Smooth muscle cell (in vitro differentiated cells): ENCODE measurements around the gene WDR20. TPM values are rescaled to one million over a fixed set of nuclear protein-coding genes. Genes with fewer than 3 reads are reported as not detected.

Experiments used
- DNase-seq: peaks from one replicate; lab custom pipeline; 2025; ENCODE audit not compliant: unreplicated experiment; lab: John Stamatoyannopoulos, UW
- H2AFZ ChIP-seq: fragments of 200-600 bp; sonication (generic); 2 replicates; pipeline ENCODE4 v1.6.0; 2016; ENCODE audit warnings: antibody characterized with exemption, low read depth, mild to moderate bottlenecking
- H3F3A ChIP-seq: fragments of 200-600 bp; sonication (generic); 2 replicates; pipeline ENCODE4 v1.6.0; 2017; ENCODE audit warnings: antibody characterized with exemption, low read depth
- H3K27ac ChIP-seq: fragments of 200-600 bp; sonication (generic); 2 replicates; pipeline ENCODE4 v1.5.1; 2016; ENCODE audit warnings: low read depth, mild to moderate bottlenecking
- H3K27me3 ChIP-seq: fragments of 200-600 bp; sonication (generic); 2 replicates; pipeline ENCODE4 v1.6.1; 2016; ENCODE audit warnings: low read depth, mild to moderate bottlenecking
- H3K36me3 ChIP-seq: fragments of 200-600 bp; sonication (generic); 2 replicates; pipeline ENCODE4 v1.5.1; 2016; ENCODE audit warnings: low read depth
- H3K4me1 ChIP-seq: fragments of 200-600 bp; sonication (generic); 2 replicates; pipeline ENCODE4 v1.5.1; 2016; ENCODE audit warnings: low read depth
- H3K4me2 ChIP-seq: fragments of 200-600 bp; sonication (generic); 2 replicates; pipeline ENCODE4 v1.6.0; 2016; ENCODE audit warnings: mild to moderate bottlenecking
- H3K4me3 ChIP-seq: fragments of 200-600 bp; sonication (generic); 2 replicates; pipeline ENCODE4 v1.5.1; 2016; ENCODE audit warnings: mild to moderate bottlenecking
- H3K79me2 ChIP-seq: fragments of 200-600 bp; sonication (generic); 2 replicates; pipeline ENCODE4 v1.6.0; 2016; ENCODE audit warnings: low read depth, mild to moderate bottlenecking
- H3K9ac ChIP-seq: fragments of 200-600 bp; sonication (generic); 2 replicates; pipeline ENCODE4 v1.6.0; 2016; ENCODE audit warnings: low read depth
- H3K9me3 ChIP-seq: fragments of 200-600 bp; sonication (generic); replicated peaks from 2 replicates; pipeline ENCODE4 v1.5.1; 2016; ENCODE audit warnings: low read depth
- H4K20me1 ChIP-seq: fragments of 200-600 bp; sonication (generic); 2 replicates; pipeline ENCODE4 v1.6.0; 2016; ENCODE audit warnings: low read depth
- WGBS: methylation state at CpG from one replicate; pipeline ENCODE4 v1.1.7; 2016; ENCODE audit warnings: low lambda C conversion rate; 5-methylcytosine and 5-hydroxymethylcytosine counted together
- polyA plus RNA-seq: library from polyadenylated mRNA; unstranded; fragments of >200 nt; fragmentation: Nextera tagmentation; extraction: Ambion mirVana; gene quantifications from 2 replicates; pipeline ENCODE4 v1.2.1, GENCODE V29; 2016
- total RNA-seq: library from RNA; depleted of rRNA; stranded (reverse); fragments of >200 nt; gene quantifications from 2 replicates; pipeline ENCODE4 v1.2.3, GENCODE V29; 2014
- TF ChIP-seq, protein P1 (sequence below): fragments of 200-600 bp; sonication (generic); IDR thresholded peaks from 2 replicates; pipeline ENCODE4 v1.5.1; 2017; ENCODE audit warnings: borderline replicate concordance, mild to moderate bottlenecking, antibody characterized with exemption; ENCODE audit not compliant: insufficient read depth, poor library complexity, severe bottlenecking

Gene WDR20
- total and polyA plus RNA-seq, 2 experiments from 2014 or later, result 12.0 to 19.4 TPM

DNA sequence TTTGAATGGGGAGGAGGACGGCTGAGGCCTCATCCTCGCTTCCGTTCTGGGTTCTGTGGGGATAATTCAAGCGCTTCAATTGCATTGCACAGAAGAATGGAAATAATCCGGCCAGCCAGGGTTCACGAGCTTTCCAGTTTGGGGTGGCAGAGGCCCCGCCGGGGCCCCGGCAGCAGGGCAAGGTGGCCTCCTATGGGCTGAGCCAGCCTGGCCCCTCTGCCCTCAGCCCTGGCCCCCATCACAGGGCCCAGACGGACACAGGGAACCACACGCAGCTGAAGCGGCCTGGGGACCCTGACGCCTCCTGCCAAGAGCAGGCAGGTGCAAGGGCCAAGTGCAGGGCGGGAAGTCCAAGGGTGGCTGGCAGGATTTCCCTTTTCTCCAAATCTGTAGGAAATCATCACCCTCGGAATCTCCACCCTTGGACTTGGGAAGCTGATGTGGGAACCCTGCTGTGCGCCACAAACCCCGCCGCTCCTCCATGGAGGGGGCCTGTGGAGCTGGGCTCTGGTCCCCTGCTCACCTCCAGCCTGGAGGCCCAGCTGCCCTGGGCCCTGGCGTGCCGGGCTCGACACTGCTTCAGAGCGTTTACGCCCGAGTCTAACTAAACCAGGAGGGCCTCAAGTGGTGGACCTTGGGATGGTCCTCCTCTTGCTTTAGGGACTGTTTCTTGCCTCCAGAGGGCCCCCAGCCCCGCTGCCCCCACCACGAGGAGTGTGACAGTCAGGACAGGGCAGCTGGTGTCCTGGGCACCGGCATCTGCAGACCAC, 86.8 kb downstream of the WDR20 start:
- WGBS, result 90% methylated on average over 25 of the region's 27 CpGs
- no peaks in the 10 kb centered on the region for H3F3A ChIP-seq
- TF ChIP-seq, protein P1, sequence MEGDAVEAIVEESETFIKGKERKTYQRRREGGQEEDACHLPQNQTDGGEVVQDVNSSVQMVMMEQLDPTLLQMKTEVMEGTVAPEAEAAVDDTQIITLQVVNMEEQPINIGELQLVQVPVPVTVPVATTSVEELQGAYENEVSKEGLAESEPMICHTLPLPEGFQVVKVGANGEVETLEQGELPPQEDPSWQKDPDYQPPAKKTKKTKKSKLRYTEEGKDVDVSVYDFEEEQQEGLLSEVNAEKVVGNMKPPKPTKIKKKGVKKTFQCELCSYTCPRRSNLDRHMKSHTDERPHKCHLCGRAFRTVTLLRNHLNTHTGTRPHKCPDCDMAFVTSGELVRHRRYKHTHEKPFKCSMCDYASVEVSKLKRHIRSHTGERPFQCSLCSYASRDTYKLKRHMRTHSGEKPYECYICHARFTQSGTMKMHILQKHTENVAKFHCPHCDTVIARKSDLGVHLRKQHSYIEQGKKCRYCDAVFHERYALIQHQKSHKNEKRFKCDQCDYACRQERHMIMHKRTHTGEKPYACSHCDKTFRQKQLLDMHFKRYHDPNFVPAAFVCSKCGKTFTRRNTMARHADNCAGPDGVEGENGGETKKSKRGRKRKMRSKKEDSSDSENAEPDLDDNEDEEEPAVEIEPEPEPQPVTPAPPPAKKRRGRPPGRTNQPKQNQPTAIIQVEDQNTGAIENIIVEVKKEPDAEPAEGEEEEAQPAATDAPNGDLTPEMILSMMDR, result no peak
- no peak overlapping the region for H3K4me3 ChIP-seq
- no peak overlapping the region for H3K9ac ChIP-seq
- no peaks in the 10 kb centered on the region for H3K4me1 ChIP-seq
- H3K4me2 ChIP-seq, result no peak overlapping the region
- no peak overlapping the region for H3K27ac ChIP-seq
- no peaks in the 10 kb centered on the region for H3K79me2 ChIP-seq
- no peak for DNase-seq
- no peaks in the 10 kb centered on the region for H3K9me3 ChIP-seq
- no peaks in the 10 kb centered on the region for H3K36me3 ChIP-seq
- peaks cover 9% of the 10 kb centered on the region for H4K20me1 ChIP-seq
- H3K27me3 ChIP-seq, result no peaks in the 10 kb centered on the region
- H2AFZ ChIP-seq, result no peak overlapping the region

DNA sequence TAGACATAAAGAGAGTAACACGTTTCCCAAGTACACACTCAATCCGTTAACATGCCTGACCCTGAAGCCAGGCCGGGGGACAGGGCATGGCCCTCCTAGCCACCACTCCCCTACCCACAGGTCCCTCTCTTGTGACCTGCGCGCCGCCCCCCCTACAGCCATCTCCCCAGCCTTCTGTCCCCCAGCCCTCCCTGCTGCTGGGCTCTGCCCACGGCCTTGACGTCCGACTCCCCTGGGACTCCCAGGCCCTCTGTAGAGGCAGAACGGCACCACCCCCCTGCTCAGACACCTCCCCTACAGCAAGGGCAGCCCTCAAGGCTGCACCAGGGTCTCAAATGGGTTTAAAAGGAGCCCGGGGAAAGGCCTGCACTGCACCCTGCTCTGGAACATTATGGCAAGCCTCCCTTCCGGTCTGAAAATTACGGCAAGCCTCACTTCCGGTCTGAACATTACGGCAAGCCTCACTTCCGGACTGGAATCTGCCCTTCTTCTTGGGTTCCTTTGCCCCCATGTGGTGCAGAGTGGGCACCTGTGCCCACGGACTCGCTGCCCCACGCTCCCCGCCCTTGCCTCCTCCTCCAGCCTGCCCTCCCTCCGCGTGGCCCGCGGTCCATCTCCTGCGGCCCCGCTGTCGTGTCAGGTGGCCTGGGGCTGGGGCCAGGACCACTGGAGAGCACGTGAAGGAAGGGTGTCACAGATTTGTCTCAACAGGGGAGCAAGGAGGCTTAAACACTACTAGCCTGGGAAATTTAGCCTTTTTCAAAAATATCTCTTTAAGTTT, 87.7 kb downstream of the WDR20 start:
- no peaks in the 10 kb centered on the region for H3F3A ChIP-seq
- no peak overlapping the region for H3K9ac ChIP-seq
- H3K4me1 ChIP-seq, result no peaks in the 10 kb centered on the region
- H2AFZ ChIP-seq, result no peak overlapping the region
- H3K27me3 ChIP-seq, result no peaks in the 10 kb centered on the region
- peaks cover 2% of the 10 kb centered on the region for H4K20me1 ChIP-seq
- no peaks in the 10 kb centered on the region for H3K9me3 ChIP-seq
- WGBS, result 94% methylated on average over 21 of the region's 28 CpGs
- H3K27ac ChIP-seq, result no peak overlapping the region
- no peak overlapping the region for H3K4me2 ChIP-seq
- no peak overlapping the region for H3K4me3 ChIP-seq
- TF ChIP-seq, protein P1, result no peak
- no peak for DNase-seq
- no peaks in the 10 kb centered on the region for H3K36me3 ChIP-seq
- no peaks in the 10 kb centered on the region for H3K79me2 ChIP-seq

DNA sequence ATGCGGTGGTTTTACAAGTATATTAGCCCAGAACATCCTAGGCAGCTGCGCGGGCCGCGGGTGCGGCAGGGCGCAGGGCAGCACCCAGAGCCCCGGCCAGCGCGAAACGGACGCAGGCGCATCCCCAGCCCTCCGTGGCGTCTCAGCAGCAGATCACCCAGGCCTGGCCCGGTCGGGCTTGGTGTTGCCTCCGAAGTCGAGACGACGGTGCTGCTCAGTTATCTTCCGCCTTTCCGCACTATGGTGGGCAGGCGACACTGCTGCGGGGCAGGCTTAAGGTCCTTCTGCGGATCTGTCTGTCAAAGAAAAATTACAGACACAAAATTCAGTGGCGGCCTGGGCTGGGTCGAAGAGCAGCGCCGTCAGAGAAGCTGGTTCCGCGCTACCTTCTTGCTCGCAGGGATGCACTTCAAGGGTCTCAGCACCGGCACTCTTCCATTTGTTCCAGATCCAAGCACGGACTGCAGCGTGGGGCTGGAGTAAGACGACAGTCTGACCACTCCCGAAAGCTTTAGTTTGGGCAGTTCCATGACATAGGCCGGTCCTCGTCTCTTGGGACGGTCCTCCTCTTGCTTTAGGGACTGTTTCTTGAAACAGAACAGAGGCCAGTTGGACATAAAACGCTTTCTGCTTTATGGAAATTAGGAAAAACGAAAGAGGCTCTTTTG, 89.5 kb downstream of the WDR20 start:
- Histone ChIP-seq H3K36me3 (no peaks in the 10 kb centered on the region), H3K27me3 (no peaks in the 10 kb centered on the region), H3K9me3 (no peaks in the 10 kb centered on the region), H3K4me3 (no peak overlapping the region), H3K4me2 (no peak overlapping the region), H3K27ac (no peak overlapping the region), H3F3A (no peaks in the 10 kb centered on the region), H3K79me2 (no peaks in the 10 kb centered on the region), H2AFZ (no peak overlapping the region), H4K20me1 (no peaks in the 10 kb centered on the region), H3K4me1 (no peaks in the 10 kb centered on the region), H3K9ac (no peak overlapping the region)
- 94% methylated on average over 43 of the region's 43 CpGs for WGBS
- TF ChIP-seq, protein P1, result no peak
- DNase-seq, result no peak
